SK-N-MC (cell line): ENCODE measurements around the gene CTBP2.

Experiments
- EZH2 ChIP-seq: fragments of 200-600 bp; sonication (generic); IDR thresholded peaks from one replicate; pipeline ENCODE4 v1.6.1; 2017; ENCODE audit warnings: antibody characterized with exemption
- FOXP2 ChIP-seq: optimal IDR thresholded peaks from 2 replicates; pipeline ENCODE3; 2011; ENCODE audit warnings: mild to moderate bottlenecking, moderate library complexity; ENCODE audit not compliant: insufficient read depth; ENCODE audit errors: extremely low read length, control extremely low read depth
- POLR2AphosphoS5 ChIP-seq: IDR thresholded peaks from 2 replicates; pipeline ENCODE4 v1.6.1; 2012; ENCODE audit warnings: mild to moderate bottlenecking, low read depth, low read length, borderline replicate concordance

DNA sequence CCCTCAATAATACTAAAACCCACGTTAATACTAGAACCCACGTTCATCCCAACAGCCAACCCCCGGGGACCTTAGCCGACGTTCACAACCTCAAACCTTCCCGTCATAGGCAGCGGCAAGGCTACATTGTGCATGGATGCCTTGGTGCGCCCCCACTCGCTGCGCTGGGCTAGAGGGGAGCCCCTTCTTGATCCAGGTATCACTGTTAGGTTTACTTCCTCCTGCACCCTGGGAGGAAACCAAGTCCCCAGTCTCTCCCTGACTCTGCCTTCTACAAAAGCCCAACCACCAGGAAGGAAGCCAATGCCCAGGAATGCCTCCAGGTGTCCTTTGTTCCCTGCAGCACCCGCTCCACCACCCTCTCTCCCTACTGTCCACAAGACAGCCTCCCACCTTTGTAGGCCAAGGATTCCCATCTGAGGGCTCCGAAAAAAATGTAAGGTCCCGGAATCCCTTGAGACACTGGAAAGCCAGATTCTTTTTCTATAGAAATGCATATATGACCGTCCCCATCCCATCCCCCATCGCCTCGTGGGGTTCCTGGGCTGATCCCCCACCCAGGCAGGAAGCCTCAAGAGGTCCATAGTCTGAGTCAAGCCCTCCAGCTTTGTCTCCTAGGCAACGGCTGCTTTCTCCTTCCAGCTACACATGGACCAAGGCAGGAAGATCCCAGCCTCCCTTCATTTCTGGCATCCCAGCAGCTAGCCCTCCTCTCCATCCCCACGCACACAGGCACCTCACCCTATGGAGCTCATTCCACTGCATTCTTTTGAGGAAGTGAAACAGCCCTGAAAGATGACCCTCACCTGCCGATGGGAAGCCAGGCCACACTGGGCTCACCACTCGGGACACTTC, 25.2 kb downstream of the CTBP2 start:
- TF ChIP-seq EZH2 (no peak), POLR2AphosphoS5 (no peak), FOXP2 (no peak)
